Left ventricle myocardium inferior (tissue), 1 donor: ENCODE results near the gene NEK7. TPM values are rescaled to one million over a fixed set of nuclear protein-coding genes. Genes with fewer than 3 reads are reported as not detected.

ENCODE experiments used
- DNase-seq: peaks from one replicate; pipeline ENCODE4 v3.0.0-alpha.2; 2020
- H3K27ac ChIP-seq: fragments of 200-600 bp; replicated peaks from 2 replicates; pipeline ENCODE4 v1.8.0; 2021
- H3K27me3 ChIP-seq: fragments of 200-600 bp; 2 replicates; pipeline ENCODE4 v1.8.0; 2021; ENCODE audit warnings: low read depth
- H3K36me3 ChIP-seq: fragments of 200-600 bp; 2 replicates; pipeline ENCODE4 v1.8.0; 2021
- H3K4me1 ChIP-seq: fragments of 200-600 bp; 2 replicates; pipeline ENCODE4 v1.8.0; 2021
- H3K4me3 ChIP-seq: fragments of 200-600 bp; 2 replicates; pipeline ENCODE4 v1.8.0; 2021; ENCODE audit warnings: mild to moderate bottlenecking, moderate library complexity
- H3K9me3 ChIP-seq: fragments of 200-600 bp; replicated peaks from 2 replicates; pipeline ENCODE4 v1.8.0; 2021
- intact Hi-C: fragments of 100-400 bp; cut with micrococcal nuclease; formaldehyde crosslinking; loops from one replicate; pipeline ENCODE4 v1.11.0; 2022
- total RNA-seq: library from RNA; stranded (reverse); fragmentation: NEBNext Ultra II Directional; extraction: Animal tissue kit (Norgen Biotek cat#: 25700); gene quantifications from one replicate; pipeline ENCODE4 v1.2.1, GENCODE V29; 2021
- TF ChIP-seq, protein P1 (sequence below): fragments of 200-600 bp; IDR thresholded peaks from 2 replicates; pipeline ENCODE4 v1.8.0; 2021; ENCODE audit warnings: antibody characterized with exemption, mild to moderate bottlenecking, borderline replicate concordance
- donor health status: DM: no; HTN: yes; CAD: no; lungs with severe emphysema.

Gene NEK7
- total RNA-seq, 1 donor from 2014 or later, result 254 TPM

DNA sequence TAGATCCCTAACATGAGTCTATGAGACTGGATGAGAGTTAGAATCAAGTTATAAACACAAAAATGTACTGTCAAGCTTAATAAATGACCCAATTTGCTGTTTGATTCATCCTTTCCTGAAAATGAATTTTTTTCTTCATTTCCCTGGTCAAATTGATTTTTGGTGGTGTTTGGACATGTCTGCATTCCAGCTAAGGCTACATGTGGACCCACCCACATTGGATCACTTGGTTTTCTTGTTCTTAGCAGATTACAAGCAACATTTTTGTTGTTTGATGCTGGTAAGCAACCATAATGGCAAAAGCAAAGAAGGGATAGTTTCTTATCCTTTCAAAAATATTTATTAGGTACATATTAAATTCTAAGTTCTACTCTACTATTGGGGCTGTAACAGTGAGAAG, 181.1 kb downstream of the NEK7 start:
- Histone ChIP-seq H3K27ac (no peak overlapping the region), H3K4me3 (no peak overlapping the region), H3K9me3 (peaks cover 6% of the 10 kb centered on the region), H3K4me1 (no peaks in the 10 kb centered on the region), H3K36me3 (no peaks in the 10 kb centered on the region), H3K27me3 (no peaks in the 10 kb centered on the region)
- TF ChIP-seq, protein P1, sequence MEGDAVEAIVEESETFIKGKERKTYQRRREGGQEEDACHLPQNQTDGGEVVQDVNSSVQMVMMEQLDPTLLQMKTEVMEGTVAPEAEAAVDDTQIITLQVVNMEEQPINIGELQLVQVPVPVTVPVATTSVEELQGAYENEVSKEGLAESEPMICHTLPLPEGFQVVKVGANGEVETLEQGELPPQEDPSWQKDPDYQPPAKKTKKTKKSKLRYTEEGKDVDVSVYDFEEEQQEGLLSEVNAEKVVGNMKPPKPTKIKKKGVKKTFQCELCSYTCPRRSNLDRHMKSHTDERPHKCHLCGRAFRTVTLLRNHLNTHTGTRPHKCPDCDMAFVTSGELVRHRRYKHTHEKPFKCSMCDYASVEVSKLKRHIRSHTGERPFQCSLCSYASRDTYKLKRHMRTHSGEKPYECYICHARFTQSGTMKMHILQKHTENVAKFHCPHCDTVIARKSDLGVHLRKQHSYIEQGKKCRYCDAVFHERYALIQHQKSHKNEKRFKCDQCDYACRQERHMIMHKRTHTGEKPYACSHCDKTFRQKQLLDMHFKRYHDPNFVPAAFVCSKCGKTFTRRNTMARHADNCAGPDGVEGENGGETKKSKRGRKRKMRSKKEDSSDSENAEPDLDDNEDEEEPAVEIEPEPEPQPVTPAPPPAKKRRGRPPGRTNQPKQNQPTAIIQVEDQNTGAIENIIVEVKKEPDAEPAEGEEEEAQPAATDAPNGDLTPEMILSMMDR, result no peak
- no peak for DNase-seq
- intact Hi-C loops, result no loop called here

DNA sequence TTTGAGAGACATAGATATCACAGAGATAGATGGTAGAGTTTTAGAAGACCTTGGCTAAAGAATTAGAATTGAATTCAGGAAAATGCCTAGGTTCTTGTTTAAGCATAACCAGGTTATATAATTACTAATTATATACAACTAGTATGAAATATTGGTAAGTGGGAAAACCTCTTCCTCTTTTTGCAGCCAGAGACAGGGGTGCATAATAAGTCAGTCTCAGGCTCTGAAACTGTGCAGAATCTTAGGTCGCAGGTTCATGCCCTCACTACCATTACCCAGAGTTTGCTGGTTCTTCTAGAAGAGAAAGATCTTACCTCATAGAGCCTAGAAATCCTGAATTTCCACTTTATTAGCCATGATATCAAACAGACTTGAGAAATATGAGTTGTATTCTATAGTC, 183.3 kb downstream of the NEK7 start:
- peaks cover 6% of the 10 kb centered on the region for H3K9me3 ChIP-seq
- H3K27me3 ChIP-seq, result no peaks in the 10 kb centered on the region
- no peaks in the 10 kb centered on the region for H3K4me1 ChIP-seq
- H3K27ac ChIP-seq, result no peak overlapping the region
- H3K4me3 ChIP-seq, result no peak overlapping the region
- intact Hi-C loops, result no loop called here
- no peak for DNase-seq
- H3K36me3 ChIP-seq, result no peaks in the 10 kb centered on the region
- TF ChIP-seq, protein P1, result no peak

GRCh38 chr1:198346178-198346577, 189.4 kb downstream of the NEK7 start:
- Histone ChIP-seq H3K36me3 (no peaks in the 10 kb centered on the region), H3K4me1 (no peaks in the 10 kb centered on the region), H3K27me3 (no peaks in the 10 kb centered on the region), H3K4me3 (no peak overlapping the region), H3K9me3 (no peaks in the 10 kb centered on the region), H3K27ac (no peak overlapping the region)
- TF ChIP-seq, protein P1, result no peak
- intact Hi-C loops, result no loop called here
- DNase-seq, result no peak

DNA sequence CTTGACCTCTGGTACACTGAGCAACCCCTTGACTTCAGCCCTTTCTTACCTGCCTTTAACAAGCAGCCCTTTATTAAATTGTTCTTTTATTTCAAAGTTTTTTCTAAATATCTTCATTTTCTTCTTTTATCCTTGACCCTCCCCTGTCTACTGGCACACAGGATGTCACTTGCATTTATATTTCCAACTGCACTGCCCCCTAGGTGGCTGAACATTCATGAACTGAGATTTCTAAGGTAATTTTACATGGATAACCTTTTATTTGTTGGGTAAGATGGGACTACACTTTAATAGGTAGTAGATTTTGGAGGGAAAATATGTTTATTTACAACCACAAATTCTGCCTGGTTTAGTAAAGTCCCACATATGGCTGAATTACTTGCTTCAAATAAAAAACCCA, 193.7 kb downstream of the NEK7 start:
- H3K27ac ChIP-seq, result no peak overlapping the region
- TF ChIP-seq, protein P1, result peak; percentile 14
- H3K27me3 ChIP-seq, result no peaks in the 10 kb centered on the region
- intact Hi-C loops, result no loop called here
- no peaks in the 10 kb centered on the region for H3K4me1 ChIP-seq
- H3K4me3 ChIP-seq, result no peak overlapping the region
- no peaks in the 10 kb centered on the region for H3K36me3 ChIP-seq
- DNase-seq, result no peak
- no peaks in the 10 kb centered on the region for H3K9me3 ChIP-seq

DNA sequence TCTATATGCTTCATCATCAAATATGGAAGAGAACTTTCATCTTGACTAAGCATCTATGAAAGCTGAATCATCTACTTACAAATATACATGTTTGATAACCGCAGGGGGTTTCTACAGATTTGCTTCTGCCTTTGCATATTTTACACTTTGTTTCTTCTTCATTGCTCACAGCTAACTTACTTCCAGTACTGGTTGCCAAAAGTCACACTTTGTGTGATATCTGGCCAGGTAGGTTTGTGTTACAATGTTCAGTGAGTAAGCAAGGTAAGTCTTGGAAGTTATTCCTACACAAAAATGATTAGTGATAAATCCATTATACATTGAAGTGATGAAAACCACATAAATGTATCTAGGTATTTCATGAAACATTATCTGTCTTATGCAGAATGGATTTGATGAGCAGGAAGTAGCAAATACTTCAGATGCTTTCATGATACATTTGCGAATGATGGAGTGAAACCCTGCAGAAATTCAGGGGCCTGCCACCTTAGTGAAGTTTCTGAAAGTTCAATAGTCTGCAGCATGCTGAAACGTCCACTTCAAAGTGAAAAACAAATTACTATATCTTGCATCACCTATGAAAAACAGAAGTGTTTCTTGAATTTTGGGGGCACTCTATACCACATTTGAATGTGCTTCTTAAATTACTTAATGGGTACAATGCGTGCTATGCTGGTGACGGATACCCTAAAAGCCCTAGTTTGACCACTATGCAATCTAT, 196.3 kb downstream of the NEK7 start:
- H3K27ac ChIP-seq, result no peak overlapping the region
- intact Hi-C loops, result no loop called here
- no peaks in the 10 kb centered on the region for H3K4me1 ChIP-seq
- no peaks in the 10 kb centered on the region for H3K36me3 ChIP-seq
- DNase-seq, result no peak
- TF ChIP-seq, protein P1, result no peak
- no peaks in the 10 kb centered on the region for H3K27me3 ChIP-seq
- H3K9me3 ChIP-seq, result no peaks in the 10 kb centered on the region
- no peak overlapping the region for H3K4me3 ChIP-seq
